ENCODE measurements around the gene URI1.

DNA sequence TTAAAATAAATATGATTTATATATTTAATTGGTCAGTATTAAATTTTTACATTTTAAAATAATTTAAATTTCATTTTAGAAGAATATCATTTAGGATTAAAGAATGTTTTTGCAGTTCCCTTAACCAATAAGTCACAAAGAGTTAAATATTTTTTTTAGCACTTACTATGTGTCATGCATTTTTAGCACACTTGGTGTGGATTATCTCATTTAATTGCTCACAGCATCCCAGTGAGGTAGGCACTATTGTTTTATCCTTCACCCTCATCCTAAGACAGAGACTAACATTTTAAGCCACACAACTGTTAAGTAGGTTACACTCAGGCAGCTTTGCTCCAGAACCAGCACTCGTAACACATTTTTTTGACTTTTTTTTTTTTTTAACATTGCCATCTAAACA, 78.2 kb downstream of the URI1 start:
- no peak for TF ChIP-seq POLR2AphosphoS5 (IDR thresholded peaks at IDR 0.05; ENCODE audit: low read depth)
- TF ChIP-seq, protein P1, sequence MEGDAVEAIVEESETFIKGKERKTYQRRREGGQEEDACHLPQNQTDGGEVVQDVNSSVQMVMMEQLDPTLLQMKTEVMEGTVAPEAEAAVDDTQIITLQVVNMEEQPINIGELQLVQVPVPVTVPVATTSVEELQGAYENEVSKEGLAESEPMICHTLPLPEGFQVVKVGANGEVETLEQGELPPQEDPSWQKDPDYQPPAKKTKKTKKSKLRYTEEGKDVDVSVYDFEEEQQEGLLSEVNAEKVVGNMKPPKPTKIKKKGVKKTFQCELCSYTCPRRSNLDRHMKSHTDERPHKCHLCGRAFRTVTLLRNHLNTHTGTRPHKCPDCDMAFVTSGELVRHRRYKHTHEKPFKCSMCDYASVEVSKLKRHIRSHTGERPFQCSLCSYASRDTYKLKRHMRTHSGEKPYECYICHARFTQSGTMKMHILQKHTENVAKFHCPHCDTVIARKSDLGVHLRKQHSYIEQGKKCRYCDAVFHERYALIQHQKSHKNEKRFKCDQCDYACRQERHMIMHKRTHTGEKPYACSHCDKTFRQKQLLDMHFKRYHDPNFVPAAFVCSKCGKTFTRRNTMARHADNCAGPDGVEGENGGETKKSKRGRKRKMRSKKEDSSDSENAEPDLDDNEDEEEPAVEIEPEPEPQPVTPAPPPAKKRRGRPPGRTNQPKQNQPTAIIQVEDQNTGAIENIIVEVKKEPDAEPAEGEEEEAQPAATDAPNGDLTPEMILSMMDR (IDR thresholded peaks at IDR 0.05; ENCODE audit: insufficient read depth, low read length): no peak
- TF ChIP-seq GABPA (IDR thresholded peaks at IDR 0.05; ENCODE audit: low read depth): no peak
